GM19035 (cell line): ENCODE measurements around the gene DUSP5.

ENCODE experiments used
- ATAC-seq: cut with Tn5 transposase; IDR thresholded peaks from one replicate; pipeline ENCODE4 v1.9.1; 2021; ENCODE audit not compliant: unreplicated experiment

DUSP5 gene

GRCh38 chr10:110544958-110545537, 47.3 kb downstream of the DUSP5 start:
- no peak for ATAC-seq

- no peak for ATAC-seq
Measured at GRCh38 chr10:110546077-110546476, 48.4 kb downstream of the DUSP5 start.

DNA sequence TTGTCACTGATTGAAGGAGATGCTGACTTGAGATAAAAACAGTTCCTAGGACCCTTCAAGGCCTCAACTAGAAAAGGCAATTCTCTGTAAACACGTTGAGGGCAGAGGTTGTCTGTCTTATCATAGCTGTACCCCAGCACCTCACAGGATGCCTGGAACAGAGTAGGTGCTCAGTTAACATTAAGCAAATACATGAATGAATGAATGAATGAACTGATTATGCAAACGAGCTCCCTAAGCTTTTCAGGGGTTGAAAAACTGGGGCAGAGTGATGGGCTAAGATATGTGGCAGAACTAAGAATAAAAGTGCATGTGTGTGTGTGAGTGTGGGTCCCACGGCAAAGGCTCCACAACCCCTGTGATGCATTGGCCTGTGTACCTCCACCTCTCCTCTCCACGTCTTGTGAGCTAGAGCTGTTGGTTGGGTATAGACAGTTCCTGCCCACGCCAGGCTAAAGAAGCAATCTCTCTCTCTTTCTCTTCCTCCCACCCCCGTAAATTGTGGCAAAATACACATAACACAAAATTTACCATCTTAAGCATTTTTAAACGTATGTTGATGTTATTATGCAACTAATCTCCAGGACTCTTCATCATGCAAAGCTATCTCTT, 48.9 kb downstream of the DUSP5 start:
- ATAC-seq, result no peak

DNA sequence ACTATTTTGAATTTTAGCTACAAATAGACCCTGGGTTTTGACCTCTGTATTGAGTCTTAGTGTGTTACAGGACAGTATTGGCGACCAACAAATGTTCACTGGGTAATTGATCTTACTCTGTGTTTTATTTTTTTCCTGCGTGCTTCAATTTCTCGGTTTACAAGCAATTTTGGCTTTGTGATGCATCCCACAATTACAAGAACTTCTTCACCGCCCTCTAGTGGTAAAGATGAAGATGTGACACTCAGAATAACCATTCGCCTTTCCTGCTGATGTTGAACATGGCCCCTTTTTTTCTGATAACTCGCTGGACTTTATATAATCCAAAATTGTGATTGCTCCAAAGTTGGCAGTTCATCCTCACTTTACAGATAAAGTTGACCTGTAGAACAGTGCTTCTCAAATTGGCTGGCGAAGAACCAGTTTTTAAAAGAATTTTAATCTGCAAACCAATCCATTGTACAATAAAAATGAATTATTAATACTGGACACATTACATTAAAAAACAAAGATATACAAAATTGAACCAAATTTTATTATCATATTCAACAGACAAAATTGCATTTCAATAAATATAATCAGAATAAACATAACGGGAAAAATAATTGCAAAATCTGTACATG, 49.5 kb downstream of the DUSP5 start:
- no peak for ATAC-seq

GRCh38 chr10:110548002-110548401, 50.3 kb downstream of the DUSP5 start:
- ATAC-seq, result no peak

DNA sequence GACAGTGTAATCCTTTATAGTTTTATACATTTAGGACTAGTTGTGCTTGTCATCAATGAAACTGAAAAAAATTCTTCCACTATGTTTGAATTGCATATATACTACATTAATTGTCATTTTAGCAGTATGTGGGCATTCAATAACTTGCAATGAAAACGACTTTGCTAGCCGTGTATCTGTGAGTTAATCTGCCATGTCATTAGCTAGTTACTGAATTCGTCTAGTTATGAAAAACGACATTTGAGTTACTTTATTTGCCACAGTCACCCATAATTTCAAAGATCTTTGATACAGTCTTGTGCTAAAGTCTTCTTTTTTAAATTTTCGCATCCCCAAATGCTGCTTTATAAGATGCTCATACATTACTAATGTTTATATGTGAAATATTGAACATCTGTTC, 51.5 kb downstream of the DUSP5 start:
- ATAC-seq, result no peak

- ATAC-seq, result no peak
Measured at GRCh38 chr10:110553905-110554304, 56.2 kb downstream of the DUSP5 start.

GRCh38 chr10:110556296-110556695, 58.6 kb downstream of the DUSP5 start:
- ATAC-seq, result no peak

DNA sequence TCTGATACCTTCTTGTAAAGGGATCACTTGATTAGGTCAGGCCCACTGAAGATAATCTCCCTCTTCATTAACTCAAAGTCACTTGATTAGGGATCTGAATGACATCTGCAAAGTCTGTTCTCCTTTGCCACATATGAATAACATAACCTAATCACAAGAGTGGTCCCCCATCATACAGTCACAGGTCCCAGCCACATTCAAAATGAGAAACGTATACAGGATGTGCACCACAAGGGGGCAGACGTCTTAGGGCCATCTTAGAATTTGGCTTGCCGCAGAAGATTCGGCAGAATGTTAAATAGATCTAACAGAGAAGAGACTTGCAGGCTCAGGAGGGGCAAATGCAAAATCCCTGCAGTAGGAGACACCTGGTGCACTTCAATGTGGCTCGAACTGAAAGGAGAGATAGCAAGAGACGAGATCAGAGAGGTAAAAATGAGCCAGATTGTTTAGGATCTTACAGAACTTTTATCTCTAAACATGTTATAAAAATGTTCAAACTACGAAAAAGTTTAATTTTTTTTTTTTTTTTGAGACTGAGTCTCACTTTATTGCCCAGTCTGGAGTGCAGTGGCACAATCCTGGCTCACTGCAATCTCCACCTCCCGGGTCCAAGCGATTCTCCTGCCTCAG, 59.4 kb downstream of the DUSP5 start:
- ATAC-seq, result peak; percentile 82

GRCh38 chr10:110558041-110558440, 60.3 kb downstream of the DUSP5 start:
- no peak for ATAC-seq

DNA sequence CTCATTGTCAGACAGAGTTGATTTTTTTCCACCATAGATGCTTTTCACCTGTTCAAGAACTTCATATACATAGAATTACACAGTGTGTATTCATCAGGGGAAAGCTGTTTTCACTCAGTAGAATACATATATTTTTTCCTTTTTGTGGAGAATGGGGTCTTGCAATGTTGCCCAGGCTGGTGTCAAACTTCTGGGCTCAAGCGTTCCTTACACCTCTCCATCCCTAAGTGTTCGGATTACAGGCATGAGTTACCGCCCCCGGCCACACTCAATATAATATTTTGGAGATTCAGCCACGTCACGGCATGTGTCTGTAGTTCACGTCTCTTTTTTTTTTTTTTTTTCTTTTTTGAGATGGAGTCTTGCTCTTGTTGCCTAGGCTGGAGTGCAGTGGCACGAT, 62.3 kb downstream of the DUSP5 start:
- ATAC-seq, result no peak
